ENCODE data around the gene NVL.
A peak's percentile ranks its signal among the peaks of the same experiment; 100 is the strongest.
"Not testable (repeated sequence)": the region's sequence is repeated elsewhere in the genome, so short reads cannot be mapped to it uniquely, and the experiment has no call there.

Gene NVL

DNA sequence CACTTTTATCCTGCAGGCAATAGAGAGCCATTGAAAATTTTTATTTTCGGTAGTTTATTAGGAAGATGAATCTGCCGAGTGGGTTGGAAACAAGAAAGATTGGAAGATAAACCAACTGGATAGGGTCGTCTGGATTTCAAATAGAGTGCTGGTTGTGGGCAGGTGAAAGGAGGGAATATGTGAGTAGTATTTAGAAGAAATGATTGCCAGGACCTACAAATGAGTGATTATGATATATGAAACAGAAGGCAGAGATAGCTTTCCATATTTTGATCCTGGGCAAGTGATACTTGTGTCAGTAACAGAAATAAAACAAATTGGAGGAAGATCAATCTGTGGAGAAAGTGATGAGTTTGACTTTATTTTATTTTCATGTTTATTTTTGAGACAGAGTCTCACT lies 29.2 kb upstream of the NVL start:
- TF ChIP-seq, protein P1, sequence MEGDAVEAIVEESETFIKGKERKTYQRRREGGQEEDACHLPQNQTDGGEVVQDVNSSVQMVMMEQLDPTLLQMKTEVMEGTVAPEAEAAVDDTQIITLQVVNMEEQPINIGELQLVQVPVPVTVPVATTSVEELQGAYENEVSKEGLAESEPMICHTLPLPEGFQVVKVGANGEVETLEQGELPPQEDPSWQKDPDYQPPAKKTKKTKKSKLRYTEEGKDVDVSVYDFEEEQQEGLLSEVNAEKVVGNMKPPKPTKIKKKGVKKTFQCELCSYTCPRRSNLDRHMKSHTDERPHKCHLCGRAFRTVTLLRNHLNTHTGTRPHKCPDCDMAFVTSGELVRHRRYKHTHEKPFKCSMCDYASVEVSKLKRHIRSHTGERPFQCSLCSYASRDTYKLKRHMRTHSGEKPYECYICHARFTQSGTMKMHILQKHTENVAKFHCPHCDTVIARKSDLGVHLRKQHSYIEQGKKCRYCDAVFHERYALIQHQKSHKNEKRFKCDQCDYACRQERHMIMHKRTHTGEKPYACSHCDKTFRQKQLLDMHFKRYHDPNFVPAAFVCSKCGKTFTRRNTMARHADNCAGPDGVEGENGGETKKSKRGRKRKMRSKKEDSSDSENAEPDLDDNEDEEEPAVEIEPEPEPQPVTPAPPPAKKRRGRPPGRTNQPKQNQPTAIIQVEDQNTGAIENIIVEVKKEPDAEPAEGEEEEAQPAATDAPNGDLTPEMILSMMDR (IDR thresholded peaks at IDR 0.05) = no peak
- no peak for TF ChIP-seq ZFX (IDR thresholded peaks at IDR 0.05; ENCODE audit: borderline replicate concordance)
- 0 out of 2 replicates have a peak overlapping the region, but pooled peaks have one; percentile 5 for H3K27ac ChIP-seq

DNA sequence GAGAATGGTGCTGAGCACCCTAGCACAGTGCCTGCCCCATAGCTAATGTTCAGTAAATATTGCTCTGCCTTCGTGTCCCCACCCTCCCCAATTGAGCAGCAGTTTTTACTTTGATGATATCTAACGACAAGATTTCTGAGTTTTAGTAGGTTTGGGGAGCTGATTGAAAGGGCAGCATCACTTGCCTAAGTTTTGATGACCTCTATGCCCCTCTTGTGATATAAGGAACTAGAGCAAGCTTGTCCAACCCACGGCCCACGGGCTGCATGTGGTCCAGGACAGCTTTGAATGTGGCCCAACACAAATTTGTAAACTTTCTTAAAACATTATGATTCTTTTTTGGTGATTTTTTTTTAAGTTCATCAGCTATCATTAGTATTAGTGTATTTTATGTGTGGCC lies 28.3 kb upstream of the NVL start:
- TF ChIP-seq, protein P1 (IDR thresholded peaks at IDR 0.05) = no peak
- TF ChIP-seq ZFX (IDR thresholded peaks at IDR 0.05; ENCODE audit: borderline replicate concordance) = no peak
- H3K27ac ChIP-seq = no peak overlapping the region

DNA sequence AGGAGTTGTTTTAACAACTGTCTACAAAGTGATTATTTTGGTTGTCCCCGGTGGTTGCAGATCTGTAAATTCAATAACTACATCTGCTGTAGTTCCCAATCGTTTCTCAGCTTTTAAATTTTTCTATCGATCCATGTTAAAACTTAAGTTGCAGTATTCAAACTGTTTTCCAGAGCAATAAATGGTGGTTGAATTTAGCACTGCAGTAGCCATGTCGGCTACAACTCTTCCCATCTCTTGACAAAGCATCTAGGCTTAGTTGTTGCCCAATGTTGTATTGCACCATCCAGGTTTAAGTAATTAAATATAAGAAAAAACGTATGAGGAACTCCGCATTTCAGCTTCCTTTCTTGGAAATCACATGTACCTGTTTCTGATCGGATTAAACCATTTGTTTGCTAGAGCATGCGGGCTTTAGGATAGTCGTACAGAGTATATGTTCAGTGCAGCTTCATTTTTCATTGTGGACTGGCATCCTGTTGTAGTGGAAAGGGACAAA lies 27.7 kb upstream of the NVL start:
- H3K27ac ChIP-seq = peak overlapping the region; percentile 71
- TF ChIP-seq, protein P1 (IDR thresholded peaks at IDR 0.05) = no peak
- TF ChIP-seq ZFX (IDR thresholded peaks at IDR 0.05; ENCODE audit: borderline replicate concordance) = no peak

DNA sequence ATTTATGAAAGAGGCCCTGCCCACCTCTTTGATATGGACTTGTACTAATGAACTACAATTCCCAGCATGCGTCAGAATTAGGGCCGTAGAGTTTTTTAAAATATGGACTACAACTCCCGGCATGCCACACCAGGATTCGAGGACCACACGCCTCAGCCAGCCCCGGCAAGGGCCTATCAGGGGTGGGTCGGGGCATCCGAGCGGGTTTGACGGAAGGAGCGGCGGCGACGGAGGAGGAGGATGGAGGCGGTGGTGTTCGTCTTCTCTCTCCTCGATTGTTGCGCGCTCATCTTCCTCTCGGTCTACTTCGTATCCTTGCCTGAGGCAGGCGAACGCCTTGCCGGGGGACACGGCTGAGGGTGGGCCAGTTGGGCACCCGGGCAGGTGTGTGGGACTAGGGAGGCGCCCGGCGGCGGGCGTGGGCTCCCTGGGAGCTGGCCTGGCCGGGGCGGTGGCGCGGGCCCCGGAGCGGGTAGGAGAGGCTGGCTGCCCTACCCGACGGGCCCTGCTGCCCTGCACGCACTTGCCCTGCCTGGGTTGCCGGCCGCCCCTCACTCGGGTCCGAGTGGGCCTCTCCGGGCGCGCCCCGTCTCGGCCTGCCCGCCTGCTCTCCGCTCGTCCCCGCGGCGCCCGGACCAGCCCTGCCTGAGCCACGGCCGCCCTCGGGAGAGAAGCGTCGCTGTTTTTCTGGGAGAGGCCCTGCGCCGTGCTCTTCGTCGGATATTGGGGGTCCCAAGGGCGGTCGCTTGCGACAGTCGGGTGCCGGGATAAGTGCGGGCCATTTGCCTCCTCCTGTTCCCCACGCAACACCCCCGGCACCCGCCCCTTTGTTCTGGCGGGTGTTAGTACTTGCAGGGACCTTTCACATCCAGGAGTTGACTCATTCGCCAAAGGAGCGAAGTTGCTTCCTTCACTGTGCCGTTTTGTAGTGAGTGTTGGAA lies 27.0 kb upstream of the NVL start, which contains the start of gene CNIH4:
Gene CNIH4, plus strand, starts transcription at position 195 of the 941 bp plus-strand sequence. Its CDS starts 46 bp downstream, at position 241.
- peak within 1 kb of the TSS; percentile 71 for H3K27ac ChIP-seq
- TF ChIP-seq, protein P1 (IDR thresholded peaks at IDR 0.05) = no peak
- TF ChIP-seq ZFX (IDR thresholded peaks at IDR 0.05; ENCODE audit: borderline replicate concordance) = no peak

DNA sequence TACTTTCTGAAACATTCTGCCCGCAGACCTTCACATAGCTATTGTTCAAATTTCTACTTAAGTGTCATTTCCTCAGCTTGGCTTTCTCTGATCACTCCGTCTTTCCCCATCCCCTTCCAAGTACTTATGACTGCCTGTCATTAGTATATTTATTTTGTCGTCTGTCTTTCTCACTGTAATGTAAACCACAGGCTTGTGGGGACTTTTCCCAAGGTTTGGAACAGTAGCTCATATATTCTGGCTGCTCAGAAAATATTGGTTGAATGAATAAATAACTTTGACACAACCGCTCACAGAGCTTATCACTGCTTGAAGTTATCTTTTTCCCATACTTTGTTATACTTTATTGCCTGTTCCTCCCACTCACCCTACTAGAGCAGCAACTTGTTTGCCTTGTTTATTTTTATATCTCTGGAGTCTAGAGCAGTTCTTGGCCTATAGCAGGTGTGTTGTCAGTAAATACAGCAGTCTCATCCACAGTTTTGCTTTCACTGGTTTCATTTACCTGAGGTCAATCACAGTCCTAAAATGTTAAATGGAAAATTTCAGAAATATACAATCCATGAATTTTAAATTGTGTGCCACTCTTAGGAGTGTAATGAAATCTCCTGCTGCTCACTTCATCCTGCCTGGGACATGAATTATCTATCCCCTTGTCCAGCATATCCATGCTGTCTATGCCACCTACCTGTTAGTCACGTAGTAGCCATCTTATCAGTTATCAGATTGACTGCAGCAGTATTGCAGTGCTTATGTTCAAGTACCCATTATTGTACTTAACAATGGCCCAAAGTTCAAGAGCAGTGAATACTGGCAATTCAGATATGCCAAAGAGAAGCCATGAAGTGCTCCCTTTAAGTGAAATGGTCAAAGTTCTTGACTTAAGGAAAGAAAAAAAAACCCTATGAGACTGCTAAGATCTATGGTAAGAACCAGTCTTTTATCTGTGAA lies 24.3 kb upstream of the NVL start:
- H3K27ac ChIP-seq = no peak overlapping the region
- no peak for TF ChIP-seq ZFX (IDR thresholded peaks at IDR 0.05; ENCODE audit: borderline replicate concordance)
- TF ChIP-seq, protein P1 (IDR thresholded peaks at IDR 0.05) = no peak

DNA sequence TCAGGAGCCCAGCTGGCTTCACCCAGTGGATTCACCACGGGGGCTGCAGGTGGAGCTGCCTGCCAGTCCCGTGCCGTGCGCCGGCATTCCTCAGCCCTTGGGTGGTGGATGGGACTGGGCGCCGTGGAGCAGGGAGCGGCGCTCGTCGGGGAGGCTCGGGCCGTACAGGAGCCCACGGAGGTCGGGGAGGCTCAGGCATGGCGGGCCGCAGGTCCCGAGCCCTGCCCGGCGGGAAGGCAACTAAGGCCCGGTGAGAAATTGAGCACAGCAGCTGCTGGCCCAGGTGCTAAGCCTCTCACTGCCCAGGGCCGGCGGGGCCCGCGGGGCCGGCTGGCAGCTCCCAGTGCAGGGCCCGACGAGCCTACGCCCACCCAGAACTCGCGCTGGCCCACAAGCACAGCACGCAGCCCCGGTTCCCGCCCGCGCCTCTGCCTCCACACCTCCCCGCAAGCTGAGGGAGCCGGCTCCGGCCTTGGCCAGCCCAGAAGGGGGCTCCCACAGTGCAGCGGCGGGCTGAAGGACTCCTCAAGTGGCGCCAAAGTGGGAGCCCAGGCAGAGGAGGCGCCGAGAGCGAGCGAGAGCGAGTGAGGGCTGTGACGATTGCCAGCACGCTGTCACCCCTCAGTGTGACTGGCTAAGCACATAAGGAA lies 22.6 kb upstream of the NVL start:
- not testable (repeated sequence) for H3K27ac ChIP-seq

DNA sequence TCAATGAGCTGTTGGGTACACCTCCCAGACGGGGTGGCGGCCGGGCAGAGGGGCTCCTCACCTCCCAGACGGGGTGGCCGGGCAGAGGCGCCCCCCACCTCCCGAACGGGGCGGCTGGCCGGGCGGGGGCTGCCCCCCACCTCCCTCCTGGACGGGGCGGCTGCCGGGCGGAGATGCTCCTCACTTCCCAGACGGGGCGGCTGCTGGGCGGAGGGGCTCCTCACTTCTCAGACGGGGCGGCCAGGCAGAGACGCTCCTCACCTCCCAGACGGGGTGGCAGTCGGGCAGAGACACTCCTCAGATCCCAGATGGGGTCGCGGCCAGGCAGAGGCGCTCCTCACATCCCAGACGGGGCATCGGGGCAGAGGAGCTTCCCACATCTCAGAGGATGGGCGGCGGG lies 19.7 kb upstream of the NVL start:
- H3K27ac ChIP-seq = not testable (repeated sequence)
